ENCODE measurements around the gene THBS4. TPM values are rescaled to one million over a fixed set of nuclear protein-coding genes. Genes with fewer than 3 reads are reported as not detected.
"Not testable (repeated sequence)": the region's sequence is repeated elsewhere in the genome, so short reads cannot be mapped to it uniquely, and the experiment has no call there.

THBS4 gene
- polyA plus RNA-seq, 4 donors: 10.9 to 17.5 (median 14.8) TPM

- no peak for DNase-seq (ENCODE audit: low read depth in 4 of 4, low spot score in 2 of 4)
Observed at GRCh38 chr5:80072103-80073073, 37.2 kb downstream of the THBS4 start.

GRCh38 chr5:80076131-80077050, 41.2 kb downstream of the THBS4 start:
- no peak for DNase-seq (ENCODE audit: low read depth in 4 of 4, low spot score in 2 of 4)

GRCh38 chr5:80077051-80077714, 42.0 kb downstream of the THBS4 start:
- no peak for DNase-seq (ENCODE audit: low read depth in 4 of 4, low spot score in 2 of 4)

- DNase-seq (ENCODE audit: low read depth in 4 of 4, low spot score in 2 of 4): no peak
Observed at GRCh38 chr5:80078921-80079320, 43.8 kb downstream of the THBS4 start.

GRCh38 chr5:80082281-80082680, 47.1 kb downstream of the THBS4 start:
- DNase-seq (ENCODE audit: low read depth in 4 of 4, low spot score in 2 of 4): no peak

- DNase-seq (ENCODE audit: low read depth in 4 of 4, low spot score in 2 of 4): peak in 2 of 4 donors; percentile 62 to 67
Observed at GRCh38 chr5:80082731-80083100, 47.6 kb downstream of the THBS4 start.

- DNase-seq (ENCODE audit: low read depth in 4 of 4, low spot score in 2 of 4): peak in 2 of 4 donors; percentile 46 to 52
Observed at GRCh38 chr5:80083101-80083890, 48.1 kb downstream of the THBS4 start.

GRCh38 chr5:80090884-80091166, 55.7 kb downstream of the THBS4 start:
- no peak for DNase-seq (ENCODE audit: low read depth in 4 of 4, low spot score in 2 of 4)

- DNase-seq (ENCODE audit: low read depth in 4 of 4, low spot score in 2 of 4): not testable (repeated sequence)
Observed at GRCh38 chr5:80091792-80092192, 56.6 kb downstream of the THBS4 start.

GRCh38 chr5:80092486-80093107, 57.4 kb downstream of the THBS4 start:
- DNase-seq (ENCODE audit: low read depth in 4 of 4, low spot score in 2 of 4): no peak

- DNase-seq (ENCODE audit: low read depth in 4 of 4, low spot score in 2 of 4): peak in 1 of 4 donors; percentile 34
Observed at GRCh38 chr5:80093796-80094195, 58.6 kb downstream of the THBS4 start.

- no peak for DNase-seq (ENCODE audit: low read depth in 4 of 4, low spot score in 2 of 4)
Observed at GRCh38 chr5:80094236-80094738, 59.1 kb downstream of the THBS4 start.

- DNase-seq (ENCODE audit: low read depth in 4 of 4, low spot score in 2 of 4): no peak
Observed at GRCh38 chr5:80097451-80097850, 62.3 kb downstream of the THBS4 start.

- DNase-seq (ENCODE audit: low read depth in 4 of 4, low spot score in 2 of 4): no peak
Observed at GRCh38 chr5:80101993-80102392, 66.8 kb downstream of the THBS4 start.

GRCh38 chr5:80103371-80103770, 68.2 kb downstream of the THBS4 start:
- no peak for DNase-seq (ENCODE audit: low read depth in 4 of 4, low spot score in 2 of 4)

GRCh38 chr5:80105698-80106439, 70.7 kb downstream of the THBS4 start:
- DNase-seq (ENCODE audit: low read depth in 4 of 4, low spot score in 2 of 4): no peak

- no peak for DNase-seq (ENCODE audit: low read depth in 4 of 4, low spot score in 2 of 4)
Observed at GRCh38 chr5:80106916-80107315, 71.8 kb downstream of the THBS4 start.

GRCh38 chr5:80109646-80110478, 74.7 kb downstream of the THBS4 start:
- DNase-seq (ENCODE audit: low read depth in 4 of 4, low spot score in 2 of 4): no peak
